Bronchial smooth muscle cell (primary cell): ENCODE measurements around the gene CATSPER1. TPM values are rescaled to one million over a fixed set of nuclear protein-coding genes. Genes with fewer than 3 reads are reported as not detected.

Source experiments
- total RNA-seq: library from RNA; depleted of rRNA; stranded (reverse); fragments of >200 nt; gene quantifications from 2 replicates; pipeline ENCODE4 v1.2.1, GENCODE V29; 2014

The CATSPER1 gene
- total RNA-seq = under 0.01 TPM in 1 of 2 replicates, not detected in the other

GRCh38 chr11:66026017-66026529 lies at the start of gene CATSPER1:
Gene CATSPER1 (minus strand): TSS chr11:66026479. CDS start chr11:66026379, 100 bp downstream.

GRCh38 chr11:66069715-66070603 lies 43.7 kb upstream of the CATSPER1 start, which contains the start of gene PACS1:
Gene PACS1 (plus strand): TSS chr11:66070272. CDS start chr11:66070487, 215 bp downstream.

GRCh38 chr11:66051766-66052663 lies 25.7 kb upstream of the CATSPER1 start, which contains the start of gene SF3B2:
Gene SF3B2 (plus strand): TSS chr11:66052364. CDS start chr11:66052385, 21 bp downstream.

DNA sequence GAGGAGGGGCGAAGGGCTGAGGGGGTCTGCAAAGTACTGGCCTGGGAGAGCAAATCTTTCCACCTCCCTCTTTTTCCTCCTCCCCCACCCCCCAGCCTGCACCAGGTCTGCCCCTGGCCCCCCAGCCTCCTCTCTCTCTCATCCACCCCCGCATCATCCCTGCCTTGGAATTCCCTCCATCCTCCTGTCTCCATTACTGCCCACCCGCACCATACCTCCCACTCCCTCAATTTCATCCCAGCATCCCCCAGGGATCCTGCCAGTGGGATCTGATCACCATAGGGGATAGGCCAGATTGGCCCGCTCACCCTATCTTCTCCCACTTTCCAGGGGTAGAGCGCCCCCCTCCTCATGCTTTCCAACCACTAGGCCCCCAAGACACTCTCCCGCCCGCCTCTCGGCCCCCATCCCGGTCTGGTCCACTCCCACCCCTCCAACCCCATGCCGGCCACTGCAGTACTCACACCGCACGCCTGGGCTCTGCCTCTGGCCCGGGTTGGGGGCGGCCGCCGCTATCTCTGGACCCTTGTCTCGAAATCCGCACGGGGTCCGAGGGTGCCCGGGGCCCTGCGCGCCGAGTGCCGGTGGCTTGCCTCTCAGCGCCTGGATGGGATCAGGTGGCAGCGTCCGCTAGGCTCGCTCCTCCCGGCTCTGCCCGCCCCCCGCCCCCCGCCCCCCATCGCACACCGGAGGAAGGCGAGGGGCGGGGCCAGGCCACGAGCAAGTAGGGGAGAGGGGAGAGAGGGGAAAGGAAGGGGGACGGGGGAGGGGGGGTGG lies 22.5 kb upstream of the CATSPER1 start, which contains the start of gene GAL3ST3:
GAL3ST3 (minus strand) TSS at position 615 of the 777 bp plus-strand sequence. CDS start 3,746 bp downstream, outside the sequence.

DNA sequence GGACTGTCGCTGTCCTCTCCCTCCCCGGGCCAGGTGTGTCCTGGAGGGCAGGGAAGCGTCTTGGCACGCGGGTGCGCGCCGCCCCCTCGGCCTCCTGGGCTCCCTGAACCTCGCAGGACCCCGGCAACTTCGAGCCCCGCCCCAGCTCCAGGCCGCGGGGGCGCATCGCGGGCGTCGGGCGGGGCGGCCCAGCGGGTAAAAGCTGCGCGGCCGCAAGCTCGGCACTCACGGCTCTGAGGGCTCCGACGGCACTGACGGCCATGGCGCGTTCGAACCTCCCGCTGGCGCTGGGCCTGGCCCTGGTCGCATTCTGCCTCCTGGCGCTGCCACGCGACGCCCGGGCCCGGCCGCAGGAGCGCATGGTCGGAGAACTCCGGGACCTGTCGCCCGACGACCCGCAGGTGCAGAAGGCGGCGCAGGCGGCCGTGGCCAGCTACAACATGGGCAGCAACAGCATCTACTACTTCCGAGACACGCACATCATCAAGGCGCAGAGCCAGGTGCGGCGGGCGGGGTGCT lies 14.4 kb downstream of the CATSPER1 start, which contains the start of gene CST6:
CST6 (plus strand) TSS at position 224 of the 519 bp plus-strand sequence; CDS start at position 261, 37 bp downstream.

GRCh38 chr11:66001942-66002647 lies 24.2 kb downstream of the CATSPER1 start, which contains the start of the genes BANF1 and EIF1AD:
Gene BANF1 (plus strand): TSS chr11:66002503. CDS start chr11:66003251, 748 bp downstream.
Gene EIF1AD (minus strand): TSS chr11:66002157. CDS start chr11:66000389, 1,768 bp downstream.

Other genes with a start within 250 kb of the CATSPER1 start
- gene AP5B1, start 245.5 kb downstream of the CATSPER1 start, total RNA-seq = 2.6 and 3.3 TPM in 2 replicates
- not detected in 2 replicates for gene OVOL1, start 239.4 kb downstream of the CATSPER1 start, total RNA-seq
- gene SNX32, start 192.5 kb downstream of the CATSPER1 start, total RNA-seq = 4.0 and 4.1 TPM in 2 replicates
- 769 and 930 TPM in 2 replicates for gene CFL1, start 168.3 kb downstream of the CATSPER1 start, total RNA-seq
- gene MUS81, start 166.0 kb downstream of the CATSPER1 start, total RNA-seq = 27.0 and 30.1 TPM in 2 replicates
- gene EFEMP2, start 153.7 kb downstream of the CATSPER1 start, total RNA-seq = 71.1 and 101 TPM in 2 replicates
- not detected in 2 replicates for gene CTSW, start 146.6 kb downstream of the CATSPER1 start, total RNA-seq
- 186 and 241 TPM in 2 replicates for gene FIBP, start 138.0 kb downstream of the CATSPER1 start, total RNA-seq
- 54.1 and 86.5 TPM in 2 replicates for gene CCDC85B, start 135.8 kb downstream of the CATSPER1 start, total RNA-seq
- gene FOSL1, start 126.1 kb downstream of the CATSPER1 start, total RNA-seq = 1.7 and 3.9 TPM in 2 replicates
- gene C11orf68, start 107.4 kb downstream of the CATSPER1 start, total RNA-seq = 18.6 and 23.2 TPM in 2 replicates
- 189 and 480 TPM in 2 replicates for gene DRAP1, start 107.1 kb downstream of the CATSPER1 start, total RNA-seq
- gene TSGA10IP, start 81.0 kb downstream of the CATSPER1 start, total RNA-seq = 0.16 TPM in 1 of 2 replicates, not detected in the other
- 66.4 and 70.3 TPM in 2 replicates for gene SART1, start 64.7 kb downstream of the CATSPER1 start, total RNA-seq
- 20.0 and 27.8 TPM in 2 replicates for gene EIF1AD, start 24.3 kb downstream of the CATSPER1 start, total RNA-seq
- 10.6 and 15.3 TPM in 2 replicates for gene BANF1, start 24.0 kb downstream of the CATSPER1 start, total RNA-seq
- 0.16 and 0.17 TPM in 2 replicates for gene CST6, start 14.5 kb downstream of the CATSPER1 start, total RNA-seq
- gene GAL3ST3, start 22.7 kb upstream of the CATSPER1 start, total RNA-seq = under 0.01 TPM in 1 of 2 replicates, not detected in the other
- gene SF3B2, start 25.9 kb upstream of the CATSPER1 start, total RNA-seq = 101 and 103 TPM in 2 replicates
- 22.5 and 39.4 TPM in 2 replicates for gene PACS1, start 43.8 kb upstream of the CATSPER1 start, total RNA-seq
- 14.2 and 16.7 TPM in 2 replicates for gene KLC2, start 231.2 kb upstream of the CATSPER1 start, total RNA-seq
- 49.6 and 64.0 TPM in 2 replicates for gene RAB1B, start 242.2 kb upstream of the CATSPER1 start, total RNA-seq